Left cardiac atrium (tissue), 4 donors: ENCODE results near the gene NXF1. TPM values are rescaled to one million over a fixed set of nuclear protein-coding genes. Genes with fewer than 3 reads are reported as not detected.
"Not testable (repeated sequence)": the region's sequence is repeated elsewhere in the genome, so short reads cannot be mapped to it uniquely, and the experiment has no call there.

Source experiments
- ATAC-seq, 2 donors: fragments of 200-7000 bp; cut with Tn5 transposase; one replicate each; pipeline ENCODE4 v1.9.1; 2020; ENCODE audit warnings: mild to moderate bottlenecking in 2 of 2, moderate library complexity in 2 of 2
- DNase-seq: peaks from one replicate; pipeline ENCODE4 v3.0.0-alpha.2; 2020
- intact Hi-C, 2 donors: fragments of 100-400 bp; cut with DNase I; formaldehyde crosslinking; loops; one replicate each; pipeline versions ENCODE4 v1.14.1 to v1.15.1; 2022 to 2023
- total RNA-seq, 2 donors: library from RNA; stranded (reverse); fragmentation: NEBNext Ultra II Directional; extraction: Animal tissue kit (Norgen Biotek cat#: 25700); gene quantifications; one replicate each; pipeline ENCODE4 v1.2.1, GENCODE V29; 2021
- donor health status: DM: no; HTN: yes; CAD: no.
- donor health status: DM: no; HTN: yes; CAD: no; lungs with severe emphysema.
- donor health status: DM: yes; HTN: yes; CAD: no.
- donor health status: Dilated cardiomyopathy.

Gene NXF1
- total RNA-seq, 2 donors from 2014 or later, result 40.5 to 45.6 TPM

DNA sequence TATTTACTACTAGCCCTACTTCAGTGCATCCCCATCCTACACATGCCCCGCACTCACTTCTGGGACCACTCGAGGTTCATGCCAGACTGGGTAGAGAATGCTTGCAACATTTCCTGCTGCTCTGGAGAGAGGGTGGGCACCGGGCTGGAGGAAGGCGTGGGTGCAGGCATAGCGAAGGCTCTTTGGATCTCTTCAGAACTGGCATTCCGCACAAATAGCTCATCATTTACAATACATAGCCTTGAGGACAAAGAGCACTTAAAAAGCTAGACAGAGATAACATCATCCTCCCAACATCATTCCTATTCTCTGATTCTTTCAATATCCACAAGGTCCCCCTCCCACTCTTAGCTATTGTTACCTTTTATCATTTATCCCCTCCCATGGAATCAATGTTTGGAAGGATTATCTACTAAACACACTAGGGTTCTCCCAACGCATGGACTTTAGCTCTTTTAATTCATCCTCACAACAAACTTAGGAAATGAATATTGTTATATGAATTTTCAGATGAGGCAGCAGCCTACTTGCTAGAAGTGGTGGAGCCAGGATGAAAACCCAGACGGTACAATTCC, 11.0 kb downstream of the NXF1 start:
- DNase-seq (no peak), ATAC-seq (no peak)
- intact Hi-C loops, result loop anchor here in 1 of 2 donors (5.0 kb wide), 1 partner anchor 38 kb away; the partner anchor contains the start of genes STX5 and TEX54

DNA sequence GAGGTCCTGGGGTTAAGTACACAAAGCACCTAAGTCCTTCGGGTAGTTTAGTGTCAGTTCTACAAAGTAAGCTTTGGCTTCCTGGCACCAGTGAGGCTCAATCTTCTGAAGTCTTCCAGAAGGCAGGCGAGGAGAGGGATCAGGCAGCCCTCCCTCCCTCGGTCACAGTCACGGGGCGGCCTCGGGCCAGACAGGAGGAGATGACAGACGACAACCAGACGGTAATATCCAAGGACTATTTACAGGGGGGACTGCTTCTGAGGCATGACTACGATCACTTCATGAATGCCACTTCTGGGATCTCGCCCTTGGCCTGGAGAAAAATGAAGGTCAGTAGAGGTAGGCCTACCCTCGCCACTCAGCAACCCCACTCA, 13.1 kb downstream of the NXF1 start:
- intact Hi-C loops, result loop anchor here in 1 of 2 donors (5.0 kb wide), 1 partner anchor 40 kb away; the partner anchor contains the start of genes STX5 and TEX54
- peak; percentile 9 to 25 for ATAC-seq
- DNase-seq, result peak; percentile 39

- ATAC-seq (peak; percentile 88 to 90), DNase-seq (peak; percentile 91)
- intact Hi-C loops, result loop anchor here in 1 of 2 donors (5.0 kb wide), 1 partner anchor 41 kb away; the partner anchor contains the start of genes STX5 and TEX54
Measured at GRCh38 chr11:62791501-62792201, 13.6 kb downstream of the NXF1 start, which contains the start of gene TMEM223. TMEM223 (minus strand) TSS chr11:62792006; CDS start chr11:62791994, 12 bp downstream.

GRCh38 chr11:62789576-62789975, 15.7 kb downstream of the NXF1 start:
- intact Hi-C loops, result loop anchor here in 1 of 2 donors (5.0 kb wide), 1 partner anchor 73 kb away; no protein-coding TSS in a partner anchor
- DNase-seq (no peak), ATAC-seq (no peak)

DNA sequence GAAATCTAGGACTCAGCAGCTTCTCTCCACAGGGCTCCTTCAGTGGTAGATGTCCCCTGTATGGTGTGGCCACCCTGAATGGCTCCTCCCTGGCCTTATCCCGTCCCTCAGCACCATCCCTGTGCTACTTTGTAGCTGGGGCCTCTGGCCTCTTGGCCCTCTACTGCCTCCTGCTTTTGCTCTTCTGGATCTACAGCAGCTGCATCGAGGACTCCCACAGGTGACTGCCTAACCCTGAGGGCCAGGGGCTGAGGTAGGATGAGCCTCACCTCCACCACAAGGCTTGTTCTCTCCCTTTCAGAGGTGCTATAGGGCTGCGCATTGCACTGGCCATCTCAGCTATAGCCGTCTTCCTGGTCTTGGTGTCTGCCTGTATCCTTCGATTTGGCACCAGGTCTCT, 16.2 kb downstream of the NXF1 start:
- no peak for DNase-seq
- intact Hi-C loops, result loop anchor here in 1 of 2 donors (5.0 kb wide), 1 partner anchor 73 kb away; no protein-coding TSS in a partner anchor

DNA sequence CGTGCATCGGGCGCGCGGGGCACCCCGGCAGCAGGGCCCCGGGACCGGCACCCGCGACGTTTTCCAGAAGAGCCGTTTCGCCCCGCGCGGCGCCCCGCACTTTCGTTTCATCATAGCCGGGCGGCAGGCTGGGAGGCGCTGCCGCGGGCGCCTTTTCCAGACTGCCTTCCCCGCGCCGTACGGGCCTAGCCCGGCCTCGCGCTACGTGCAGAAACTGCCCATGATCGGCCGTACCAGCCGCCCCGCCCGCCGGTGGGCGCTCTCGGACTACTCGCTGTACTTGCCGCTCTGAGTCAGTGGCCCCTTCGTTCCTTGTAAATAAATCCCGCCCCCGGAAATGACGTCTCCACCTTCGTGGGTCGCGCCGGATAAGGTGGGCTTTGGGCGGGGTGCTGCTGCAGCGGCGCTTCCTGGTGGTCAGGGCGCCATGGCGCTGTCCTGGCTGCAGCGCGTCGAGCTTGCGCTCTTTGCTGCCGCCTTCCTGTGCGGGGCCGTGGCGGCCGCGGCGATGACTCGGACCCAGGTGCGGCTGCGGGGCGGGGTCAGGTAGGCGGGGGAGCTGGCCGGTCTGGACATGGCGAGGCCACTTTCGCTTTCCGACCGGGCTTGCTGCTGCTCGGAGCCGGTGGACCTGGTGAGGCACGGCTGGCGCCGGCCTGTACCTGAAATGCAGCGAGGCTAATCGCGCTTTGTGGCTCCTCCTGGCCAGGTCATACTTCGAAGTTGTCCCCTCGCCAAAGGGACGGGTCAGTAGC, 18.1 kb downstream of the NXF1 start, which contains the start of gene TMEM179B:
Gene TMEM179B, plus strand, starts transcription at position 398 of the 755 bp plus-strand sequence. Its CDS starts 30 bp downstream, at position 428.
- peak; percentile 90 to 92 for ATAC-seq
- intact Hi-C loops, result loop anchor here (2.0 to 5.0 kb wide), 2 partner anchors 75 to 76 kb away; no protein-coding TSS in a partner anchor
- DNase-seq, result peak; percentile 99

More for the DNA sequence above, 16.2 kb downstream of the NXF1 start:
- no peak for ATAC-seq

GRCh38 chr11:62786318-62787004, 18.8 kb downstream of the NXF1 start:
- DNase-seq (peak; percentile 90), ATAC-seq (peak; percentile 85 to 92)
- intact Hi-C loops, result loop anchor here (2.0 to 5.0 kb wide), 2 partner anchors 76 kb away; no protein-coding TSS in a partner anchor

- no peak for DNase-seq
- intact Hi-C loops, result no loop called here
- no peak for ATAC-seq
Measured at GRCh38 chr11:62782753-62783152, 22.5 kb downstream of the NXF1 start.

GRCh38 chr11:62778441-62778840, 26.8 kb downstream of the NXF1 start:
- ATAC-seq (no peak), DNase-seq (no peak)
- intact Hi-C loops, result no loop called here

DNA sequence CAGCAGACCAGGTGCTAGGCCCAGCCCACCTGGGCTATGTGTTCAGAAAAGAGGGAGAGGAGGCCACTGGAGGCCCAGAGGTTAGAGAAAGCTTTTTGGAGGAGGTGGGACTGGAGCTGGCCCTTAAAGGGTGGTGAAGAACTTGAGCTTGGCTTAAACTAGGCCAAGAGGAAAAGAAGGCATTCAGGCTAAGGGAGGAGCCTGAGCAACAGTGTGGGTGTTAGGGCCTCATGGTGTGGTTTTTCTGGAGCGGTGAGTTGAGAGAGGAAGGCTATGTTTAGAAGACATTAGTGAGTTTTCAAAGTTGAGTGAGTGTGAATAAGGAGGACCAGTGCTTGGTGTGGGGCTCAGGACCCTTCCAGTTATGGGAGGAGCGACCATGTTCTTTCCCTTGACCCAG, 27.9 kb downstream of the NXF1 start:
- ATAC-seq, result no peak
- no peak for DNase-seq
- intact Hi-C loops, result no loop called here

- DNase-seq (no peak), ATAC-seq (no peak)
- intact Hi-C loops, result no loop called here
Measured at GRCh38 chr11:62775646-62776045, 29.6 kb downstream of the NXF1 start.

GRCh38 chr11:62774407-62774806, 30.8 kb downstream of the NXF1 start:
- ATAC-seq (no peak), DNase-seq (no peak)
- intact Hi-C loops, result no loop called here

GRCh38 chr11:62771144-62772021, 33.9 kb downstream of the NXF1 start, which contains the start of gene TAF6L:
TAF6L (plus strand) TSS chr11:62771396; CDS start chr11:62775784, 4,388 bp downstream.
- ATAC-seq, result peak; percentile 98 to 99
- peak; percentile 99 for DNase-seq
- intact Hi-C loops, result no loop called here

GRCh38 chr11:62770778-62771143, 34.5 kb downstream of the NXF1 start:
- intact Hi-C loops, result no loop called here
- DNase-seq, result no peak

DNA sequence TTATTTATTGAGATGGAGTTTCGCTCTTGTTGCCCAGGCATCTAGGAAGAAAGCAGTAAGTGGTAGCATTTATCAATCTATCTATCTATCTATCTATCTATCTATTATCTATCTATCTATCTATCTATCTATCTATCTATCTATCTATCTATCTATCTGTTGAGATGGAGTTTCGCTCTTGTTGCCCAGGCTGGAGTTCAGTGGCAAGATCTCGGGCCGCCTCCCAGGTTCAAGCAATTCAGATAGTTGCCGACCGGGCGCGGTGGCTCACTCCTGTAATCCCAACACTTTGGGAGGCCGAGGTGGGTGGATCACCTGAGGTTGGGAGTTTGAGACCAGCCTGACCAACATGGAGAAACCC, 44.4 kb downstream of the NXF1 start:
- DNase-seq, ATAC-seq, intact Hi-C loops: not testable (repeated sequence)

More at GRCh38 chr11:62770778-62771143, 34.5 kb downstream of the NXF1 start:
- peak; percentile 12 to 18 for ATAC-seq

DNA sequence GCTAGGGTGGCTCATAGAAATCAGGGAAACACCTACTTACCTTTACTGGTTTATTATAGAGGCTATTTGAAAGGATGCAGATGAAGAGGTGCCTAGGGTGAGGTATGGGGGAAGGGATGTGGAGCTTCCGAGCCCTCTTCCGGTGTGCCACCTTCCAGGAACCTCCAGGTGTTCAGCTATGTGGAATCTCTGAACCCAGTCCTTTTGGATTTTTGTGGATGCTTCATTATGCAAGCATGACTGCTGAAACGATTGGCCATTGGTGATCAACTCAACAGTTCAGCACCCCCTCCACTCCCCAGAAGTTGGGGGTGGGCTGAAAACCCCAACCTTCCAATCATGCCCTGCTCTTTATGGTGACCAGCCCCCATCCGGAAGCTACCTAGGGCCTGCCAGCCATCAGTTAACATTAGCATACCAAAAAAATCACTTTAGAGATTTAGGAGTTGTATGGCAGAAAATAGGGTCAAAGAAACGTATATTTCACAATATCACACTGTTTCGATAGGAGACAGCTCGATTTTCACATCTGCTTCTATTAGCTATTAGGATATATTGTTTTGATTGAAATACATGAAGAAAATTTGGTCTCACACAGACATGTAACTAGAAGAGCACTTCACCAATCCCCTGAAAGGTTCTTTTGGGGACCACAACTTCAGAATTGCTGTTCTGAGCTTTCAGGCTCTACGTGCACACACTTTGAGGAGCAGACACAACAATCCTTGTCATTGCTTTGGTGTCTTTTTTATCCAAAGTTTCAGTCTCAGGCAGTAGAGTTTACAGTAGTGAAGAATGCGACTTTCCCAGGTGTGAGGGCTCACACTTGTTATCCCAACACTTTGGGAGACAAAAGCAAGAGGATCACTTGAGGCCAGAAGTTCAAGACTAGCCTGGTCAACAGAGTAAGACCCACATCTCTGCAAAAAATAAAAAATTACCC, 47.1 kb downstream of the NXF1 start:
- ATAC-seq, result no peak
- intact Hi-C loops, result no loop called here
- no peak for DNase-seq
